HG02884 (cell line): ENCODE measurements around the gene ADAMTS13.
"Not testable (repeated sequence)": the region's sequence is repeated elsewhere in the genome, so short reads cannot be mapped to it uniquely, and the experiment has no call there.

Source experiments
- ATAC-seq: cut with Tn5 transposase; IDR thresholded peaks from one replicate; pipeline ENCODE4 v1.9.1; 2021; ENCODE audit warnings: mild to moderate bottlenecking, moderate library complexity; ENCODE audit not compliant: unreplicated experiment

ADAMTS13 gene

GRCh38 chr9:133391449-133391848 is 30.7 kb upstream of the ADAMTS13 start:
- not testable (repeated sequence) for ATAC-seq

GRCh38 chr9:133392308-133392707 is 29.9 kb upstream of the ADAMTS13 start:
- not testable (repeated sequence) for ATAC-seq

- no peak for ATAC-seq
Measured at GRCh38 chr9:133393399-133393798, 28.8 kb upstream of the ADAMTS13 start.

- ATAC-seq: no peak
Measured at GRCh38 chr9:133394687-133395271, 27.4 kb upstream of the ADAMTS13 start.

- no peak for ATAC-seq
Measured at GRCh38 chr9:133396952-133397351, 25.2 kb upstream of the ADAMTS13 start.

- no peak for ATAC-seq
Measured at GRCh38 chr9:133397370-133397769, 24.8 kb upstream of the ADAMTS13 start.

GRCh38 chr9:133397895-133398294 is 24.3 kb upstream of the ADAMTS13 start:
- ATAC-seq: no peak

GRCh38 chr9:133400292-133400691 is 21.9 kb upstream of the ADAMTS13 start:
- ATAC-seq: no peak

- ATAC-seq: no peak
Measured at GRCh38 chr9:133401588-133401987, 20.6 kb upstream of the ADAMTS13 start.

- ATAC-seq: no peak
Measured at GRCh38 chr9:133402689-133403088, 19.5 kb upstream of the ADAMTS13 start.

- no peak for ATAC-seq
Measured at GRCh38 chr9:133403766-133404453, 18.3 kb upstream of the ADAMTS13 start.

GRCh38 chr9:133404454-133405002 is 17.6 kb upstream of the ADAMTS13 start:
- no peak for ATAC-seq

GRCh38 chr9:133405508-133406438 is 16.4 kb upstream of the ADAMTS13 start:
- no peak for ATAC-seq

GRCh38 chr9:133406480-133407307 is 15.5 kb upstream of the ADAMTS13 start:
- ATAC-seq: no peak

- ATAC-seq: no peak
Measured at GRCh38 chr9:133408042-133408441, 14.1 kb upstream of the ADAMTS13 start.

GRCh38 chr9:133415170-133415569 is 7.0 kb upstream of the ADAMTS13 start:
- ATAC-seq: no peak

- ATAC-seq: peak; percentile 58
Measured at GRCh38 chr9:133417541-133418461, 4.4 kb upstream of the ADAMTS13 start, which contains the start of gene REXO4. REXO4 (minus strand) TSS chr9:133418010; CDS start chr9:133417844, 166 bp downstream.

GRCh38 chr9:133419005-133419404 is 3.2 kb upstream of the ADAMTS13 start:
- ATAC-seq: no peak

GRCh38 chr9:133420392-133420827 is 1.8 kb upstream of the ADAMTS13 start:
- ATAC-seq: no peak
